HFF-Myc (cell line): ENCODE data around the gene C1orf35.

Source experiments
- DNase-seq: peaks from one replicate; pipeline ENCODE4 v3.0.0-alpha.2; 2011; ENCODE audit warnings: low read depth; ENCODE audit errors: extremely low read depth
- H3K4me3 ChIP-seq: replicated peaks from 2 replicates; pipeline ENCODE4 v1.5.1; 2011; ENCODE audit warnings: low read depth, mild to moderate bottlenecking, control low read depth, low read length
- TF ChIP-seq, protein P1 (sequence below): IDR thresholded peaks from 2 replicates; pipeline ENCODE4 v1.5.1; 2012; ENCODE audit warnings: mild to moderate bottlenecking, low read depth, low read length, control low read depth; ENCODE audit errors: missing control alignments

C1orf35 gene

DNA sequence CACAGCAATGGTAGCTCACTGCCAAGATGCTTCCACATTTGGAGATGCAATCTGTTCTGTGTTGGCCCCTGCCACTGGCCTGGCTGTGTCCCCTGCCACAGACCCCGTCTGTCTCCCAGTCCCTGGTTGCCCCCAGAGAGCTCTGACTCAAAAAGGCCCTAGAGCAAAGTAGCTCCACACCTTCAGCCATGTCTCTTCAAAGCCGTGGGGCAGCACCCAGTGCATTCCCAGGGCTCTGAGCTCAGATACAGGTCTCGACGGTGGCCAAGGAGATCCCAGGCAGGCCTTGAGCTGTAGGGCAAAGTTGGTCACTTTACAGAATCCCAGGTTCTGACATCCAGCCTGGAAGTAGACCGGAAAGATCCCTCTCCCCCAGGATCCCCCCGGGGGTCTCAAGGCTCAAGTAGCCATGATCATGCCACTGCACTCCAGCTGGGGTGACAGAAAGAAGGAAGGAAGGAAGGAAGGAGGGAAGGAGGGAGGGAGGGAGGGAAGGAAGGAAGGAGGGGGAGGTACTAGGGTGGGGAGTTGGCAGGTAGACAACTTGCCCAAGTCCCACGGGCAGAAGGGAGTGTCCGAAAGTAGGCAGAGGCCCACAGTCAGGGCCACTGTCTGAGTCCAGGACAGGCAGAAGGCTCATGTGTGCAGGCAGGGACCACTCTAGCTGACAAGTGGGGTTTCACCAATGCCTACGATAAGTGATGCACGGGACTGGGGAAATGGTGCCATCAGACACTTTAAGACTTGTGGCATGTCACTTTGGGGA is 25.4 kb downstream of the C1orf35 start:
- H3K4me3 ChIP-seq, result no peak overlapping the region
- DNase-seq, result no peak
- TF ChIP-seq, protein P1, sequence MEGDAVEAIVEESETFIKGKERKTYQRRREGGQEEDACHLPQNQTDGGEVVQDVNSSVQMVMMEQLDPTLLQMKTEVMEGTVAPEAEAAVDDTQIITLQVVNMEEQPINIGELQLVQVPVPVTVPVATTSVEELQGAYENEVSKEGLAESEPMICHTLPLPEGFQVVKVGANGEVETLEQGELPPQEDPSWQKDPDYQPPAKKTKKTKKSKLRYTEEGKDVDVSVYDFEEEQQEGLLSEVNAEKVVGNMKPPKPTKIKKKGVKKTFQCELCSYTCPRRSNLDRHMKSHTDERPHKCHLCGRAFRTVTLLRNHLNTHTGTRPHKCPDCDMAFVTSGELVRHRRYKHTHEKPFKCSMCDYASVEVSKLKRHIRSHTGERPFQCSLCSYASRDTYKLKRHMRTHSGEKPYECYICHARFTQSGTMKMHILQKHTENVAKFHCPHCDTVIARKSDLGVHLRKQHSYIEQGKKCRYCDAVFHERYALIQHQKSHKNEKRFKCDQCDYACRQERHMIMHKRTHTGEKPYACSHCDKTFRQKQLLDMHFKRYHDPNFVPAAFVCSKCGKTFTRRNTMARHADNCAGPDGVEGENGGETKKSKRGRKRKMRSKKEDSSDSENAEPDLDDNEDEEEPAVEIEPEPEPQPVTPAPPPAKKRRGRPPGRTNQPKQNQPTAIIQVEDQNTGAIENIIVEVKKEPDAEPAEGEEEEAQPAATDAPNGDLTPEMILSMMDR, result no peak

DNA sequence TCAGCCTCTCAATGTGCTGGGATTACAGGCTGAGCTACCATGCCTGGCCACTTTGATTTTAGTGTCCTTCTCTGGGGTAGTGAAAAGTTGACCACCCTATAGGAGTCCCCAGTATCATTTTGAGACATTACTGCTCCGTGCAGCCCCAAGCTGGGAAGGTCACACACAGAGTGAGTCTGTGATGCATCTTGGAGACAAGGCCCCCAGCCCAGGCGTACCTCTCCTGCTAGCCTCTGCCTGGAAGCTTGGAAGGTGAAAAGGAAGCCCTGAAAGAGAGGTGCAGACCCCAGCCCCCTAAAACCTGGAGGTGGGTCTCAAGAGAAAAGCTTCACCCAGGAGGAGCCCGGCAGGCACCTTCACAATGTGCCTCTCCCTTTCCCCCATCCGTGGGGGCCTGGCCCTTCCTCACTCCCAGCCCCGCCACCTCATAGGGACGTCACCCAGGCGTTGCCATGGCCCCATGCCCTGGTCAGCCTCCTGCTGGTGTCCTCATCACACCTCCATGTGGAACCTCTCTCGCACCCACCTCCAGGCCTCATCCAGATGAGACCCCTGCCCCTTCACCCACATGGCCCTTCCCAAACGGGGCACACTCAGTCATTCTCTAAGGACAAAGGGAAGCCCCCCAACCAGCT is 26.2 kb downstream of the C1orf35 start:
- no peak for DNase-seq
- TF ChIP-seq, protein P1, result no peak
- no peak overlapping the region for H3K4me3 ChIP-seq

DNA sequence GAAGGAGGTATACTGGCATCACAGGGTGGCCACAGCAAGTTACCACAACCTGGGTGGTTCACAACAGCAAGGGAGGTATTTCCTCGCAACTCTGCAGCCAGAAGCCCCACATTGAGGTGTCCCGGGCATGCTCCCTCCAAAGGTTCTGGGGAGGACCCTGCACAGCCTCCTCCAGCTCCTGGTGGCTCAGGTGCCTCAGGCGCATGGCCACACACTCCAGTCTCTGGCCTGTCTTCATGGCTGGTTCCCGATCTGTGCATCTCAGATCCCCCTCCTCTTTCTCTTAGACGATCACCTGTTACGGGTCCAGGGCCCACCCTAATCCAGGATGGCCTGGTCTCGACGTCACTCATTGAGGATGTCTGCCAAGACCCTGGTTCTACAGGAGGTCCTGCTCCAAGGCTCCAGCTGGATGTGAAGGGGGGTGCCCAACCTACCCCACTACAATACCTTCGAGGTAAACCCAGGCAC is 27.3 kb downstream of the C1orf35 start:
- H3K4me3 ChIP-seq, result no peak overlapping the region
- TF ChIP-seq, protein P1, result no peak
- no peak for DNase-seq

DNA sequence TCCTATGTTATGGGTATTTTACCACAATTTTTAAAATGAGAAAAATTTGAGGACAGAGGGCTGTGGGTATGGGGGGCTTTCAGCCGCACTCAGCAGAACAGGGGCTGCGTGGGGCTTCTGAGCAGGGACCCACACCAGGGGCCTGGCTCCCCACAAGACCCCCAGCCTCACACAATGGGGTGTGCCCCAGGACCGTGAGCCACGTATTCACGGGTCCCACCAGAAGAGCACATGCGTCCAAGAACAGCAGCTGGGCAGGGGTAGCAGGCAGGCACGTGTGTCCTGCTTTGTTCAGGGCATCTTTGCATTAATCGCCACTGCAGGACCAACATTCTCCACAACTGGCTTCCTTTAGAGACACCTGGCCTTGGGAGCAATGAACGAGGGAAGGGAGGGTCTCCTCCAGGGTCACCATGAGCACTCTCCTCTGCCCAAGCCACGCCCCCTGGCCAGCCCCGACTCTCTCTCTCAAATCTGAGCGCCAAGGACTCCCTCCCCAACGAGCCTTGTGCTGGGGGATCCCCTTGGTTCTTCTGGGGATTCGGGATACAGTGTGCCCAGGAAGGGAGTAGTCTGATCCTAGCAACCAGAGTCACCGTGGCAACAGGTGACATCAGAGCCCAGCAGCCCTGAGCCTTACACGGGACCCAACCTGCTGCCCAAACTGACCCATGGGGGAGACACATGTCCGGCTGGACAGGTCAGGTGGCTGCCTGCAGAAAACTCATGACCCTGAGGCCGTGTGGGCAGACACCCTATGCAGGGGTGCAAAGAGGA is 28.0 kb downstream of the C1orf35 start:
- TF ChIP-seq, protein P1, result no peak
- H3K4me3 ChIP-seq, result no peak overlapping the region
- no peak for DNase-seq

DNA sequence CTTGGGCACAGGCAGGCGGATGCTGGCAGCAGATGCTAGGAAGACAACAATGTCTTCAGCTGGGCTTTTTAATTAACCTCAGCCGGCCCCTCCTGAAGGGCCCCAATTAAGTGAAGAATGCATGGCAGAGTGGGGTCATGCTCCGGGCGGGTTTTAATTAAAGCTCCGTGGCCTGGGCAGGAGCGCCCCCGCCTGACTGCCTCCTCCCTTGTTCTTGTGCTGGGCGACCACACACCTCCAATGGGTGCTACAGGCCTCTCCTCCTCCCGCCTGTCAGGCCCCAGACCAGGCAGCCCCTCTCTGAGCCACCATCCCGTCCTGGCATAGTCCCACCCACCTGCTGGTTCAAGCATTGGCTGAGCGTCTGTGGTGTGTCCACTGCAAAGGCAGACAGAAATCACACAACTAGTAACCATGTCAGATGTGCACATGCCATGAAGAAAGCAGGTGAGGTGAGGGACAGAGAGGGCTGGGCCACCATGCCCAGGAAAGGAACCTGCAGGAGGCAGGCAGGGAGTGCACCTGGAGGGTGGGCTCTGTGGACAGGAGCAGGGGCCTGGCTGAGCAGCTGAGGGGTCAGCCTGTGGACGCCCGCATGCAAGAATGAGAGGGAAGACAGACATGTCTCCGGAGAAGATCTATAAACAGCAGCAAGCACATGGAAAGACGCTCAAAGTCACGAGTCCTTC is 29.1 kb downstream of the C1orf35 start:
- DNase-seq, result no peak
- TF ChIP-seq, protein P1, result no peak

More for the DNA sequence above, 29.1 kb downstream of the C1orf35 start:
- no peak overlapping the region for H3K4me3 ChIP-seq
